A673 (cell line): ENCODE data around the gene OPRL1.

Source experiments
- CTCF ChIP-seq: fragments of 300-800, 200-600 bp; sonication (generic); conservative IDR thresholded peaks from 2 replicates; pipeline ENCODE4 v1.5.1; 2017; ENCODE audit warnings: low read depth, mild to moderate bottlenecking, antibody characterized with exemption, low read length, moderate library complexity, mixed read lengths
- EZH2 ChIP-seq: fragments of 200-600 bp; sonication (generic); IDR thresholded peaks from 2 replicates; pipeline ENCODE4 v1.6.1; 2017; ENCODE audit warnings: borderline replicate concordance, low read depth, mild to moderate bottlenecking, mixed read lengths, antibody characterized with exemption, low read length; ENCODE audit not compliant: poor library complexity, severe bottlenecking

- TF ChIP-seq CTCF (no peak), EZH2 (no peak)
These were observed 22.9 kb downstream of the OPRL1 start for GRCh38 chr20:64102647-64103354.
